A673 (cell line): ENCODE data around the gene NPLOC4. TPM values are rescaled to one million over a fixed set of nuclear protein-coding genes. Genes with fewer than 3 reads are reported as not detected.

Experiments
- BruUV-seq: library from RNA; stranded (reverse); fragments of 400-500 nt; replicated peaks from 2 replicates; lab custom pipeline; 2021; lab: Mats Ljungman, UMichigan
- CTCF ChIA-PET: fragments of 300-600 bp; sonication (Branson Sonifier 250); formaldehyde crosslinking; loops from one replicate; lab custom pipeline; 2022; ENCODE audit warnings: antibody characterized with exemption; lab: Charles Lee
- POLR2A ChIA-PET: fragments of 300-600 bp; sonication (Branson Sonifier 250); formaldehyde crosslinking; loops from one replicate; lab custom pipeline; 2022; ENCODE audit warnings: antibody characterized with exemption; ENCODE audit not compliant: low non-redundant PET; lab: Charles Lee
- DNase-seq: peaks from one replicate; pipeline ENCODE4 v3.0.0-alpha.2; 2015; ENCODE audit warnings: low spot score
- H3K27ac ChIP-seq: fragments of 200-600 bp; sonication (generic); 2 replicates; pipeline ENCODE4 v1.5.1; 2016; ENCODE audit warnings: mixed run types, low read depth, mild to moderate bottlenecking, mixed read lengths, antibody characterized with exemption, low read length; ENCODE audit not compliant: poor library complexity, severe bottlenecking
- H3K27me3 ChIP-seq: fragments of 200-600 bp; sonication (generic); replicated peaks from 2 replicates; pipeline ENCODE4 v1.6.1; 2017; ENCODE audit warnings: mixed run types, low read depth, mild to moderate bottlenecking, mixed read lengths, antibody characterized with exemption, low read length; ENCODE audit not compliant: insufficient read depth, poor library complexity
- H3K36me3 ChIP-seq: fragments of 200-600 bp; sonication (generic); 2 replicates; pipeline ENCODE4 v1.6.1; 2016; ENCODE audit warnings: mixed run types, mild to moderate bottlenecking, mixed read lengths, antibody characterized with exemption, low read length; ENCODE audit not compliant: insufficient read depth, poor library complexity, severe bottlenecking
- H3K4me1 ChIP-seq: fragments of 200-600 bp; sonication (generic); 2 replicates; pipeline ENCODE4 v1.6.1; 2017; ENCODE audit warnings: mixed run types, mild to moderate bottlenecking, mixed read lengths, antibody characterized with exemption, low read length; ENCODE audit not compliant: insufficient read depth, poor library complexity, severe bottlenecking
- H3K4me3 ChIP-seq: fragments of 200-600 bp; sonication (generic); 2 replicates; pipeline ENCODE4 v1.5.1; 2016; ENCODE audit warnings: low read depth, mixed run types, mild to moderate bottlenecking, mixed read lengths, low read length; ENCODE audit not compliant: poor library complexity, severe bottlenecking
- H3K9me3 ChIP-seq: fragments of 200-600 bp; sonication (generic); 2 replicates; pipeline ENCODE4 v1.6.1; 2016; ENCODE audit warnings: mixed run types, low read depth, mild to moderate bottlenecking, mixed read lengths, antibody characterized with exemption, low read length; ENCODE audit not compliant: poor library complexity, severe bottlenecking
- CTCF ChIP-seq: fragments of 300-800, 200-600 bp; sonication (generic); conservative IDR thresholded peaks from 2 replicates; pipeline ENCODE4 v1.5.1; 2017; ENCODE audit warnings: low read depth, mild to moderate bottlenecking, antibody characterized with exemption, low read length, moderate library complexity, mixed read lengths
- EZH2 ChIP-seq: fragments of 200-600 bp; sonication (generic); IDR thresholded peaks from 2 replicates; pipeline ENCODE4 v1.6.1; 2017; ENCODE audit warnings: borderline replicate concordance, low read depth, mild to moderate bottlenecking, mixed read lengths, antibody characterized with exemption, low read length; ENCODE audit not compliant: poor library complexity, severe bottlenecking
- intact Hi-C: fragments of 100-400 bp; cut with micrococcal nuclease; formaldehyde crosslinking; loops from one replicate; pipeline ENCODE4 v1.10.0; 2022; ENCODE audit not compliant: unreplicated experiment
- total RNA-seq: library from RNA; stranded (reverse); gene quantifications from 2 replicates; pipeline ENCODE4 v1.2.3, GENCODE V29; 2021

Gene NPLOC4
- total RNA-seq, 1 experiment from 2014 or later = 195 TPM

GRCh38 chr17:81543339-81543675, 93.6 kb downstream of the NPLOC4 start:
- H3K4me3 ChIP-seq = no peak overlapping the region
- no peaks in the 10 kb centered on the region for H3K9me3 ChIP-seq
- no peak overlapping the region for H3K27ac ChIP-seq
- H3K4me1 ChIP-seq = no peaks in the 10 kb centered on the region
- no peaks in the 10 kb centered on the region for H3K27me3 ChIP-seq
- BruUV-seq = no TSS peak
- intact Hi-C loops = no loop called here
- no peak for DNase-seq
- CTCF ChIA-PET = no interaction called here
- H3K36me3 ChIP-seq = peaks cover 36% of the 10 kb centered on the region
- POLR2A ChIA-PET = no interaction called here
- TF ChIP-seq CTCF = no peak
- TF ChIP-seq EZH2 = no peak

- Histone ChIP-seq H3K27ac (no peak overlapping the region), H3K36me3 (peaks cover 29% of the 10 kb centered on the region), H3K4me1 (no peaks in the 10 kb centered on the region), H3K27me3 (no peaks in the 10 kb centered on the region), H3K4me3 (no peak overlapping the region), H3K9me3 (no peaks in the 10 kb centered on the region)
- intact Hi-C loops = no loop called here
- TF ChIP-seq CTCF (no peak), EZH2 (no peak)
- no peak for DNase-seq
- CTCF ChIA-PET = no interaction called here
- POLR2A ChIA-PET = no interaction called here
- no TSS peak for BruUV-seq
Measured at GRCh38 chr17:81542431-81543338, 94.2 kb downstream of the NPLOC4 start.

GRCh38 chr17:81541123-81541522, 95.8 kb downstream of the NPLOC4 start:
- Histone ChIP-seq H3K27ac (no peak overlapping the region), H3K9me3 (no peaks in the 10 kb centered on the region), H3K4me1 (no peaks in the 10 kb centered on the region), H3K36me3 (peaks cover 14% of the 10 kb centered on the region), H3K27me3 (peaks cover 9% of the 10 kb centered on the region), H3K4me3 (no peak overlapping the region)
- DNase-seq = no peak
- ChIA-PET POLR2A (no interaction called here), CTCF (no interaction called here)
- no peak for TF ChIP-seq CTCF
- TF ChIP-seq EZH2 = no peak
- BruUV-seq = no TSS peak
- intact Hi-C loops = no loop called here
